Activated CD4-positive, alpha-beta T cell treated with anti-CD3 and anti-CD28 coated beads for 48 hours (primary cell): Measurements from ENCODE around the gene TBC1D5.
"Not testable (repeated sequence)": the region's sequence is repeated elsewhere in the genome, so short reads cannot be mapped to it uniquely, and the experiment has no call there.

ENCODE experiments used
- DNase-seq: peaks from one replicate; pipeline ENCODE4 v3.0.0-alpha.2; 2020

Gene TBC1D5

DNA sequence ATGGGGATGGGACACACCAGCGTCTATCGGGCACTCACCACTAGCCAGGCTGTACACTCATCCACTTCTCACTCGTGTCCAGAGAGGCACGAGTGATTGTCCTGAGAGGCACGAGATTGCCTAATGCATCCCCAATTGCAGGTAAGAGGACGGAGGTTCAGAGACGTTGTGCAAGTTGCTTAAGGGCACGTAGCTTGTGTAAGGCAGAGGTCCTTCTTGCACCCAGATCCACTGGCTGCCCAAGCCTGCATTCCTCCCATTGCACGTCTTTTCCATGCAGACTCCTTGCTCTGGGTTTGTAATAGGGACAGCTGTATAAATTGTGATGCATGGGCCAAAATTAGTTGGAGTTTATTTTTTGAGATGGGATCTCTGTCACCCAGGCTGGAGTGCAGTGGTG is 593.4 kb downstream of the TBC1D5 start:
- DNase-seq = no peak

DNA sequence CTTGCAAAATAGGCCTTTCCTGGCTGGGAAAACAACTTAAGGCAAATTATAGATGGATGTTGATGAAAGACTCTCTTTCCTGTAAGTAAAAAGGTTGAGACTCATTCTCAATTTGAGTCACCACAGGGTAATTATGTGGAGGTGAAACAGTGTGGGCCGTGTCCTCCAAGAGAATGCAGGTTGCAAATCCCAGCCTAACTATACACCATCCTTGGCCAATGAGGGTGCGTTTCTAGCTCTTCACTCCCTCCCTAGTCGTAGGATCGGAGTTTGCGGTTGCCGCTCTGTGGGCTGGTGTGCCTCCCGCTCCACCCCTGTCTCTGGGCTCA is 597.8 kb downstream of the TBC1D5 start:
- peak; percentile 35 for DNase-seq

DNA sequence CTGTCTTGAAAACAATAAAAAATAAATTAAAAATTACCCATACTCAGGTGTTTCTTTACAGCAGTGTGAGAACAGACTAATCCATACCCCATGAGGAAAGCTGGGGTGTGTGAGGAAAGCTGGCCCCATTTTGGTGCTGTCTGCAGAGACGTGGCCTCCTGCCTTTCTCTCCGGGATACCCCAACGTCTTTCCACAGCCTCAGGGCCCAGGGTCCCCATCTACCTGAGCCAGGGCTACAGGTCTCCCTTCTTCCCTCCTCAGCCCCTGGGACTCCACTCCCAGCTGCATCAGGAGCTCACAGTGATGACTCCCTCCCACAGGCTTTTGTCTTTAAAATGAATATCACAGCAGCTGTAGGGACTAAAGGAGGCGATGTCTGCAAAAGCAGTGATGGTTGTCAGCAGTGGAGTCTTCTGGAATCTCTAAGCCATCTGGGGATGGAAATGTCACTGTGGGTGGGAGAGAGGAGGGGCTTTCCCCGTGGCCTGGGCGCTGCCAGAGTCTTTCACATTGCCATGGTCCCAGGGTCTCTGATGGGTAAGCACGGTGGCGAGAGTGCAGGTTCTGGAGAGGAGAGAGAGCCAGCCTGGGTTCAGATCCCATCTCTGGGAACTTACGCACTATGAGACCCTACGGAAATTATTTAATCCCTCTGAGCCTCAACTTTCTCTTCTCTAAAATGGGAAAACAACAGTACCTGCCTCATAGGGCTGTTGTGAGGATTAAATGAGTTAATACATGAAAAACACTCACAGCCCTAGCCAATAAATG is 598.4 kb downstream of the TBC1D5 start:
- DNase-seq = no peak

DNA sequence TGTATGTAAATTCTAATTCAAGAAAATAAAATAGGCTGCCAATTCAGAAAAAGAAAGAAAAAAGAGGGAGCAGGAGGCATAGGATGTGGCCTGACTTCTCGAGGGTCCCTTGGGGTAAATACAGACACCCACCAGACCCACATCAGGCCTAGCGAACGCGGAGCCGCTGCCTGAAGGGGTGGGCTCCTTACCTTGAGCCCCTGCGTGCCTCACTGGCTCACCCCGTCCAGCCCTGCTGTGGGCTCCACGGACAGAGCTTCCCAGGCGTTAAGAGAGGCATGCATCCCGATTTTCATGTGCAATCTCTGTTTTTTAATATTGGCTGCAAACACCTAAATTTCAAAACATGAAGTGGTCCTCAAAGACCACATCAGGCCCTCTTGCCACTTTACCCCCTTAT is 599.9 kb downstream of the TBC1D5 start:
- no peak for DNase-seq

DNA sequence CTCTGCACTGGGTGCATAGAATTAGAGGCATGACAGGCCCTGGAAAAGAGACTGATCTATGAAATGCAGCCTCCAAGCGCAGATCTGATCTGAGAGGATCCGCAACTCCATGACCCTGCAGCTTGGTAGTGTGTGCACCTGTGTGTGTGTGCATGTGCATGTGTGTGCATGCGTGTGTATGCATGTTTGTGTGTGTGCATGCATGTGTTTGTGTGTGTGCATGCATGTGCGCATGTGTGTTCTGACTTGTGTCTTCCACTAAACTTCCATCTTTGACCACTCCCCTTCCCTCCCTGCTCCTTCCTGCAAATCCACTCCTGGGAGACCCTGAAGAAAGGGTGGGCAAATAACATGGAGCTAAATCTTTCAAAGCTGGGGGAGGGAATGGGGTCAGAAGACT is 600.7 kb downstream of the TBC1D5 start:
- DNase-seq = no peak

DNA sequence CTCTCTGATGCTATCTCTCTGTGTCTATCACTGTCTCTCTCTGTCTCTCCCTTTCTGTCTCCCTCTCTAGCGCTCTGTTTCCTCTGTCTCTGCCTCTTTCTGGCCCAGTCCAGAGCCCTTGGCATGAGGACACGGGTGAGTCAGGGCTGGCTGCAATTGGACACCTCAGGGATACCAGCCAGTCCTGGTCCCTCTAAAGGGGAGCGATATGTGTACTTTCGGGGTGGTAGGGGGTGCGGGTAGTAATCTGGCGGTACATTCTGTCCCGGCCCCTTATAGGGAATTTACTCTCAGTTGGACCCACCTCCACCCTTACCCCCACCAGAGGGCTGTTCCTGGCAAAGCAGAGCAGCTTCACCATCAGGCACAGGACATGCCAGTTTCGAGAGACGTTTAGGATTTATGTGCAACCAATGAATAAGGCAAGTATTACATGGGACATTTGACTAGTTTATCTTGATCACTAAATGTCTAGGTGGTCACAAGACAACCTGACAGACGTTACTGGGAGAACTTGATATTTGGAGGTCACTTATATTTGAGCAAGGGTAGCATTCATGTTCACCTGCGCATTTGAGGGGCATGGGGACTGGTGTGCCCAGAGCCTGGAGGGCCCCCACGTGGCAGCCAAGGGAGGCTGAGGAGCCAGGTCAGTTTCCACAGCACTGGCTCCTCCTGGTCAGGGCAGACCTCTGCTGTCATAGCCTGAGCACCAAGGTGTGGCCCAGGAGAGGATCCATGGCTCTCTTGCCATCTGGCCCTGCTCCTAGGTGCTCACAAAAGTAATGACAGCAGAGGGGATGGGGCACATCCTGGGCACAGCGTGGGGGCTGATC is 601.5 kb downstream of the TBC1D5 start:
- no peak for DNase-seq

DNA sequence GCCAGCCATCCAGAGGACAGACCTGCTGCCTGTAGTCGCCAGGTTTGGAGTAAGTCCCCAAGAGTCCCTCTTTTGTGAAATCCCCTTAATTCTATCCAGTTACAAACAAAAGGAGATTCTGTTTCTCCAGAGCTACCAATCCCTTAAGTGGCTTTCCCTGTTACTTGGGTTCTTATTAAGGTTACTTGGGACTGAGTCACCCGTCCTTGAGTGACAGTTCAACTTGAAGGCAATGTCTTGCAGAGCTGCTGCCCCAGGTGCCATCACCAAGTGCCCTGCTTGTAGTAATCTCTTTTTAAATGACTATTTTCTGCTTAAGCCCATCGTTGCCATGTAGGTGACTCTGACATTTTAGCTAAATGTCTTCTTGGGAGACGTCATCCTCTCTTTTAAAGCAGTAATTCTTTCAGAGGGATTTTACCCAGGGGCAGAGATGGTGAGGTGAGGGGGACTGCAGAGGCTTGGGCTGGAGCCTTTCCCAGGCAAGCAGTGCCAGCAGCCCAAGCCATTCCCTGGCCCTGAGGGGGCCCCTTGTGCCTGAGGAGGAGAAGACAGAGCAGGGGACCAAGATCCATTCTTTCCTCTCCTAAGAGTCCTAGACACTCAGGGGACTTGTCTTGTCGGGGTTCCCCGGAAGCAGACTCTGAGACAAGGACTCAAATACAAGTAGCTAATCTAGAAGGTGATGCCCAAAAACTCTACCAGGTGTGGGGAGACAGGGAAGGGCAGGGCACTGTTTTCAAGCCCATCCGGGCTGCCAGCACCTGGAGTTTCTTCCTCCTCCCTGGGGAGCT is 604.0 kb downstream of the TBC1D5 start:
- DNase-seq = no peak

DNA sequence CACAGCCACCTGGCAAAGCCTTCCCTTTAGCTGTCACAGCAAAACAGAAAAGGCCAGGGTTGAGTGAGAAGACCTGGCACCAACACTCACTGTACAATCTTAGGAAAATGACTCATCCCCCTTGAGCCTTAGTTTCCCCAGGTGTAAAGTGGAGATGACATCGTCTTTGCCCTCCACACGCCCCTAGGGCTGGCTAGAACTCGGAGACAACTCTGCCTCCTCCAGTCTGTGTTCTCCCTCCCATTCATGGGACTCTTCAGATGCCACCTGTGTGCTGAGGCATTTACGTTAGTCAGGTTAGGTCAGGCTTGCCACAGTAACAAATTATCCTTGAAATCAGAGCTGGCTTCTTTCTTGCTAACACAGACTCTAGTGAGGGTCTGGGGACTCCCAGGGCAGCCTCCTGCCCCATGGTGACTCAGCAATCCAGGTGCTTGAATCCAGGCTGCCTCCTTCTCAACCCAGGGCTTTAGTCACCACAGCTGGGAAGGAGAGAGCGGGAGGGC is 605.1 kb downstream of the TBC1D5 start:
- DNase-seq = no peak

DNA sequence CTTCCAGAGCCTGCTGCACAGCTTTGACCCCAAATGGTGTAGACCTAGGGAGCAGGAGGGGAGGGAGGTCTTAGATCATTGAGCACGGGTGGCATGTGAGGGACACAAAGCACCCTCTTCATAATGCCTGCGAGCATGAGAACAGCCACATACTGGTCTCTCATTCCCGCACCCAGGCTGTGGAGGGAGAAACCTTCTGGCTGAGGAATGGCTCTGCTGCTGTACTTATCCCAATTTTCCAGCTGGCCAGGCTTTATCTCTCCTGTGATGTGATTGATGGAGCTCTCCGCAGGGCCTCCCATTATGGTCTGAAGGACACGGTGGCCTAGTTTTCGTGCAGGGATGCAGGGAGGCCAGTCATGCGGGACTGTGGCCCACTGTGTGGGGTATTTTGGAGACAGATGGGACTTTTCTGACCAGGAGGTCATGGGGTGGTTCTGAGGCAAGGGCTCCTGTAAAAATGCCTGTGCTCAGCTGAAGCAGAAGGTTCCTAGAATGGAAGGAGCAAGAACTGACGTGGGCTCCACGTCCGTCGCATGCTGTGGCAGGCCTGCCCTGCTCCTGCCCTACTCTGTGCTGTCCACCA is 606.2 kb downstream of the TBC1D5 start:
- no peak for DNase-seq

DNA sequence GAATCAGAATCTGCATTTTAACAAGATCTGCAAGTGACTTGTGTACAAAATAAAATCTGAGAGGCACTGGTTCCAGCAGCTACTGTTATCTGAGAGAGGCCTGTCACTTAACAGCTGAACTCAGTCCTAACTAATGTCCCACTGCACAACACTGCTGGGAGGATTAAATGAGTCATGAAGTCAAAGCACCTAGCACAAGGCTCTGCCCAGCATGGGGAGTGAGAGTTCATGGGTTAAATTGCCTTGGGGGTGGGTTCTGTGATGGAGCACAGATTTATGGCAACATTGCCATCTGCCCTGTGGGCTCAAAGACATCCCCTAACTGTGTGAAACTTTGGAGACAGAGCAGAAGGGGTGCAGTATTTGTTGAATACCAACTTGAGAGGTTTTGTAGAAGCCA is 606.7 kb downstream of the TBC1D5 start:
- DNase-seq = no peak

DNA sequence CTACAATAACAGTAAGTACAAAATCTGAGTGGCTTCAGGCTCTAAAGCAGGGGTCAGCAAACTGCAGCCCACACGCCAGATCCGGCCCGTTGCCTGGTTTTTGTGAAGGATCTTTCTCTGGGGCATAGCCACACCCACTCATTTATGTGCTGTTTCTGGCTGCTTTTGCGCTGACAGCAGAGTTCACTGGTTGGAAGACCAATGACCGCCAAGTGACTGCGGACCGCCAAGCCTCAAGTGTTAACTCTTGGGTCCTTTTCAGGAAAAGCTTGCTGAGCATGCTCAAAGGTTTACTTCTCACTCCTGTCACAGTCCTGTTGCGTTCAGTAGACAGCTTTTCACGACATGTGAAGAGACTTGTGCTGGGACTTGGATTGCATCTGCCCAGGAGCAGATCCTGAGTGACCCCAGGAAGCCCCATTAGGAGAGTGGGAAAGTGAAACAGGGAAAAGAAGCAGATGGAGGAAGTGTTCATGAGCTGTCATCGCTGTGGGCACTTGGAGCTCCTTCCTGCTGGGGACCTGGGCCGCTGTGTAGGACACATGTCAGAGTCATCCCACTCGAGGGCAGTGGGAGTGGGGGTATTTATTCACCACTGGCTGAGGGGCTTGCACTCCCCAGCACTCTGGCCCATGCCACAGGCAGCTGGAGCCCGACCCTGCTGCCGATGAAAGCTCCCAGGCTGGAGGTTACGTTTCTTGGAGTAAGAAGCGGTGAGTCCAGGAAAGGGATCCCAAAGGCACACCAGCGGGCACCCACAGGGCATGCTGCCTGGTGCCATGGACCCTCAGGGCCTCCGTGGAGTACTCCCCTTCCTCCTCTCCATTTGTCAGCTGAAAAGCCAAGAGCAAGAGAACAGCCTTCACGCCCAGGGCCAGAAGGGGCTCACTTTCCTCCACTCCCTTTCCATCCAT is 608.5 kb downstream of the TBC1D5 start:
- no peak for DNase-seq

DNA sequence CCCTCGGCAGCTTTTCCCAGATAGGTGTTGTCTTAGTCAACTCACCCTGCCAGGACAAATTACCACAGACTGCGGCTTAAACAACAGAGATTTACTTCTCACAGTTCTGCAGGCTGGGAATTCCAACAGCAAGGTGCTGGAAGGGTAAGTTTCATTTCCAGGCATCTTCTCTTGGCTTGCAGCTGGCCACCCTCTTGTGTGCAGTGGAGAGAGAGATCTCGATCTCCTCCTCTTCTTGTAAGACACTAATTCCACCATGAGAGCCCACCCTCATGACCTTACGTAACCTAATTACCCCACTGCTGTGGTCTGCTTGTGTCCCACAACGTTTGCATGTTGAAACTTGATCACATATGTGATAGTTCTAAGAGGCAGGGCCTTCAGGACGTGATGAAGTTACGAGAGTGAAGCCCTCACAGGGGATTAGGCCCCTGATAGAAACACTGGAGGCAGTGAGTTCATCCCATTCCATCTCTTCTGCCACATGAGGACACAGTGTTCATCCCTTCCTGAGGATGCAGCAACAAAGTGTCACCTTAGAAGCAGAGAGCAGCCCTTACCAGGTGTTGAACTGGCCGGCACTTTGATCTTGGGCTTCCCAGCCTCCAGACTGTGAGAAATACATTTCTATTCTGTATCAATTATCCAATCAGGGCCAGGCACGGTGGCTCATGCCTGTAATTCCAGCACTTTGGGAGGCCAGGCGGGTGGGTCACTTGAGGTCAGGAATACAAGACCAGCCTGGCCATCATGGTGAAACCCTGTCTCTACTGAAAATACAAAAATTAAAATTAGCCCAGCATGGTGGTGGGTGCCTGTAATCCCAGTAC is 609.9 kb downstream of the TBC1D5 start:
- DNase-seq = no peak

DNA sequence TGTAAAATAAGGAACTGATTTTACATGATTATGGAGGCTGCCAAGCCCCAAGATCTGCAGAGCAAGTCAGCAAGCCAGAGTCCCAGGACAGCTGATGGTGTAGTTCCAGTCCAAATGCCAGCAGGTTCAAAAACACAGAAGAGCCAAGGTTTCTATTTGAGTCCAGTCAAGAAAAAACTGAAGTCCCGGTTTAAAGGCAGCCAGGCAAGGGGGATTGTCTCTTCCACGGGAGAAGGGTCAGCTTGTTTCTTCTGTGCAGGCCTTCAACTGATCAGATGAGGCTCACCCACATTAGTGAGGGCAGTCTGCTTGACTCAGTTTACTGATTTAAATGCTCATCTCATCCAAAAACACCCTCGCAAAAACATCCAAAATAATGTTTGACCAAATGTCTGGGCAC is 611.5 kb downstream of the TBC1D5 start:
- DNase-seq = no peak

DNA sequence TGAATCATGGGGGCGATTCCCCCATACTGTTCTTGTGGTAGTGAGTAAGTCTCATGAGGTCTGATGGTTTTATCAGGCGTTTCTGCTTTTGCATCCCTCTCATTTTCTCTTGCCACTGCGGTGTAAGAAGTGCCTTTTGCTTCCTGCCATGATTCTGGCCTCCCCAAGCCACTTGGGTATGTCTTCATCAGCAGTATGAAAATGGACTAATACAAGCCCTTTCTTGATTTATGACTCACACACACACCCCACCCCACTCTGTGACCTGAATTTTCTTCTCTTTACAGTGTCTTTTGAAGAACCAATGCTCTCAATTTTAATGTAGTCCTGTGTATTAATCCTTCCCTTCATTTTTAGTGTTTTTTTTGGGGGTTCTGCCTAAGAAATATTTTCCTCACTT is 612.9 kb downstream of the TBC1D5 start:
- no peak for DNase-seq

DNA sequence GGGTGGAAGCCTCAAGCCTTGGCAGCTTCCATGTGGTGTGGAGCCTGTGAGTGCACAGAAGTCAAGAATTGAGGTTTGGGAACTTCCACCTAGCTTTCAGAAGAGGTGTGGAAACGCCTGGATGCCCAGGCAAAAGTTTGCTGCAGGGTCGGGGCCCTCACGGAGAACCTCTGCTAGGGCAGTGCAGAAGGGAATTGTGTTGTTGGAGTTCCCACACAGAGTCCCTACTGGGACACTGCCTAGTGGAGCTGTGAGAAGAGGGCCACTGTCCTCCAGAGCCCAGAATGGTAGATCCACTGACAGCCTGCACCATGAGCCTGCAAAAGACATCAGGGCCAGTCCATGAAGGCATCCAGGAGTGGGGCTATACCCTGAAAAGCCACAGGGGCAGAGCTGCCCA is 613.8 kb downstream of the TBC1D5 start:
- not testable (repeated sequence) for DNase-seq

DNA sequence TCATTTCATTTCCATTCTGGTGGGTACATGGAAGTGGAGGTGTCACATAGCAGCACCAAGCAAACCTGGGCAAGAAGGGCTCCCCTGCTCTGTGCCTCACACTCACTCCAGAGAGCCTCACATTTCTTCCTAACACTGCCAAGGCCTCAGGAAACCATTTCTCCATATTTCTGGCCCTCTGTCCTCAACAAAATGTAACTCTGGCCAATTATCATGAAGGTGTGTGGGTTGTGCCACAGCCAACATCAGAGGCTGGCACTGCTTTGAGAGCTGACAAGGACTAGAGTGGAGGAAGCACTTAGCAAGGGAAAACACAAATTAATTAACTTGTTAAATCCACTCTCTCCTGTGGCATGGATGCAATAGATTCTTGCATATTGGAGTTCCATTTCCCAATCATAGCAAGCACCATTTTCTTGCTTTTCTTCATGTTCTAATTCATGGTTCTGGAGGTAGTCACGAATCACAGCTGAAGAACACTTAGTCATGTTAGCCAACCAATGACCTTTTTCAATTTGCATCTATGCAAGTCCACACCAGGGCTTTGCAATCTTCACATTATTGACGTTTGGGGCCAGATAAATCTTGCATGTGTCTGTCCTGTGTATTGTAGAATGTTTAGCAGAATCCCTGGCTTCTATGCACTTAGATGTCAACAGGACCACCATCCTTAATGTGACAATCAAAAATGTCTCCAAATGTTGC is 616.5 kb downstream of the TBC1D5 start:
- no peak for DNase-seq

DNA sequence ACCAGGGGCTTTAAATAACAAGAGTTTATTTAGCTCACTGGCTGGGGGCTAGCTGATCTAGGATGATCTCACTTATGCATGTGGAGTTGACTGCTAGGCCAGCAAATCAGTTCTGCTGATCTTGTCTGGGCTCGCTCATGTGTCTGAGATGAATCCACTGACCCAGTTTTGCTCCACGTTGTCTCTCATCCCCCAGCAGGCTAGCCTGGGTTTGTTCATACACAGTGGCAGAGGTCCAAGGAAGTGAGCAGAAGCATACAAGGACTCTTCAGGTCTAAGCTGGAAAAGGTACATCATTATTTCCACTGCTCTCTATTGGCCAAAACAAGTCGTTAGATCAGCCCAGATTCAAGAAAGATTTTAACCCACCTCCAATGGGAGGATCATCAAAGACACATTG is 619.7 kb downstream of the TBC1D5 start:
- no peak for DNase-seq

DNA sequence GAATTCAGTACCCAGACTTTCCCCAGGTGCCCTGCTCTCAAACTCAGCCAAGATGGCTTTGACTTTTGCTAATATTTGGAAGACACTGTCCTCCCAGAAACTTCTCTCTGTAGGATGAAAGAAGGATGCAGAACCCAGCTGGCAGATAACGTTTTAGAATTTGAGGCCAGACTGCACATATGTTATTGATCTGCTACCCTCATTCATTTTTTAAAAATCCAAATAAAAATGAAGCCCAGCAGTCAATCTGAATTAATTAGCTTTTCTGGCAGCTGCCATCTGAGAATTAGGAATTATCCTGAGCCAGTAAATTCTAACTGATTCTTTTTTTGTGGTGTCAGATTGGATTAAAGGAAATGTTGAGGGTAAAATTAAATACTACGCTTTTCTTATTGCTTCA is 621.1 kb downstream of the TBC1D5 start:
- no peak for DNase-seq

DNA sequence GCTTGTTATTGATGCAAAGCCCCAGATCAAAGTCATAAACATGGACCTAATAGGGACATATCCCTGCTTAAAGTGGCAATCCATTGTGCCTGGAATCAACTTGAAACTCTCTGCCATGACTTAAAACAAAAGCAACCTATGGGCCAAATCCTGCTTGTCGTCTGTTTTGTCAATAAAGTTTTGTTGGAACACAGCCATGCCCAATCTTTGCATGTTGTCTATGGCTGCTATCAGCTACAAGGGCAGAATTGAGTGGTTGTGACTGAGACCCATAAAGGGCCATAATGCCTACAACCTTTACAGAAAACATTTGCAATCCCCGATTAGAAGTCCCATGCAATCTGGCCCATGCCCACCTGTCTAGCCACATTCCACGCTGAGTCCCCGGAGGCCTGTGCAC is 622.3 kb downstream of the TBC1D5 start:
- DNase-seq = no peak
